ENCODE measurements around the gene SCRN1.

Gene SCRN1

DNA sequence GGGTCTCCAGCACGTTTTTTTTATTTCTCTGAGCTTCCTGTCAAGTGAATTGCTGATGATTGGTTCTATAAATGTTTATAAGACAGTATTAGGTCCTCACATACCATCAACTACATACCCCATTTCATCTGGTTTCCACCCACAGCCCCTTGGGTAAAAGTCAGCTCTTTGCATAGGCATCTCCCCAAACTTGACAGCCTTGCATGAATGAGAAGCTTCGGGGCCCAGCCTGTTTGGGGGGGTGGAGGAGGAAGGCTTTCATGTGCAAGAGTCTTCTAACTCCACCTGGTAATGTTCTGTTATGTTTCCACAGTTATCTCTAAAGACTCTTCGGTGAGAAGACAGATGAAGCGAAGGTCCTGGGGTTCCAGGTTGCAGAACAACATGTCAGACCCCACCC lies 75.4 kb downstream of the SCRN1 start:
- TF ChIP-seq POLR2AphosphoS5 (IDR thresholded peaks at IDR 0.05; ENCODE audit: borderline replicate concordance, low read depth, low read length) (no peak), EZH2 (IDR thresholded peaks at IDR 0.05) (no peak), FOXP2 (optimal IDR thresholded peaks at IDR 0.05; ENCODE audit: control extremely low read depth, extremely low read length, insufficient read depth) (no peak)
- no peak for DNase-seq (ENCODE audit: low read depth, low spot score)
- Histone ChIP-seq H3K4me3 (no peak overlapping the region), H3K9ac (ENCODE audit: insufficient read length) (no peak overlapping the region), H3K9me3 (ENCODE audit: low read depth, low read length) (no peaks in the 10 kb centered on the region), H3K36me3 (ENCODE audit: insufficient read depth, low read length) (no peaks in the 10 kb centered on the region), H3K27ac (no peak overlapping the region)

DNA sequence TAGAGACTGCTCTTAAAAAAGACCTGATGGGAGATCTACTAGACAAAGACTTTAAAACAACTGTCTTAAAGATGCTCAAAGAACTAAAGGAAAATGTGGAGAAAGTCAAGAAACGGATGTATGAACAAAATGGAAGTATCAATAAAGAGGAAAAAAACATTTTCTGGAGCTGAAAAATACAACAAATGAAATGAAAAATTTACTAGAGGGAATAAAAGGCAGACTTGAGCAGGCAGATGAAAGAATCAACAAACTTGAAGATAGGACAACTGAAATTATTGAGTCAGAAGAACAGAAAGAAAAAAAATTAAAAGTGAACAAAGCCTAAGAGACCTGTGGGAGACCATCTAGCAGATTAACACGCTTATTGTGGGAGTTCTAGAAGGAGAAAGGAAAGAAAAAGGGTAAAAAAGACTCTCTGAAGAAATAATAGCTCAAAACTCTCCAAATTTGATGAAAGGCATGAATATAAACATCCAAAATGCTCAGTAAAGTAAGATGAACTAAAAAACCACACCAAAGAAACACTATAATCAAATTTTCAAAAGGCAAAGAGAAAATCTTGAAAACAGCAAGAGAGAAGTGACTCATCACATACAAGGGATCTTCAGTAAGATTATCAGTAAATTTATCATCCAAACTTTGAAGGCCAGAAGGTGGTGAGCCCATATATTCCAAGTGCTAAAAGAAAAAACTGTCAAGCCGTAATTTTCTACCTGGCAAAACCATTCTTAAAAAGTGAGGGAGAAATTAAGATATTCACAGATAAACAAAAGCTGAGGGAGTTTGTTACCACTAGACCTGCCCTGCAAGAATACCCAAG lies 83.2 kb downstream of the SCRN1 start:
- TF ChIP-seq EZH2 (IDR thresholded peaks at IDR 0.05) (no peak), POLR2AphosphoS5 (IDR thresholded peaks at IDR 0.05; ENCODE audit: borderline replicate concordance, low read depth, low read length) (no peak), FOXP2 (optimal IDR thresholded peaks at IDR 0.05; ENCODE audit: control extremely low read depth, extremely low read length, insufficient read depth) (no peak)

DNA sequence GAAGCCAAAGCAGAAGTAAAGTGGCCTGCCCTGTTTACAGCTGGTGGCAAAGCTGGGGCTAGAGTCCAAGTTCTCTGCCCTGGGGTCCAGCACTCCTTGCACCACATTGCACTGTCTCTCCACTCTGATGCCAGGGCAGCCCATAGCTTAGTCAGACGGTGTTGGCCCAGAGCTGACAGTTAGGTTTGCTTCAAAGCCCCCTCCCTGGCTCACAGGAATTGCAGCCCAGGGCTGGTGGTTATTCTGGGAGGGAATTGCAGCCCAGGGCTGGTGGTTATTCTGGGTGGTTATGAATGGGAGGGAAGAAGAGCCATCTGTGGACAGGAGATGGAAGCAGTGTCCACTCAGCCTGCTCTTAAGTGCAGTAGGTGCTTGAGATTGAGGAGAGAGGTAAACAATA lies 88.9 kb downstream of the SCRN1 start:
- Histone ChIP-seq H3K9me3 (ENCODE audit: low read depth, low read length) (no peaks in the 10 kb centered on the region), H3K27ac (no peak overlapping the region), H3K9ac (ENCODE audit: insufficient read length) (no peak overlapping the region), H3K4me3 (no peak overlapping the region), H3K36me3 (ENCODE audit: insufficient read depth, low read length) (no peaks in the 10 kb centered on the region)
- TF ChIP-seq FOXP2 (optimal IDR thresholded peaks at IDR 0.05; ENCODE audit: control extremely low read depth, extremely low read length, insufficient read depth) = no peak
- no peak for TF ChIP-seq EZH2 (IDR thresholded peaks at IDR 0.05)
- TF ChIP-seq POLR2AphosphoS5 (IDR thresholded peaks at IDR 0.05; ENCODE audit: borderline replicate concordance, low read depth, low read length) = no peak
- no peak for DNase-seq (ENCODE audit: low read depth, low spot score)

More for the DNA sequence above, 83.2 kb downstream of the SCRN1 start:
- Histone ChIP-seq H3K36me3 (ENCODE audit: insufficient read depth, low read length) (no peaks in the 10 kb centered on the region), H3K9me3 (ENCODE audit: low read depth, low read length) (no peaks in the 10 kb centered on the region; the same call in 1 of the 2 replicates), H3K9ac (ENCODE audit: insufficient read length) (no peak overlapping the region), H3K27ac (no peak overlapping the region), H3K4me3 (no peak overlapping the region)
- no peak for DNase-seq (ENCODE audit: low read depth, low spot score)

DNA sequence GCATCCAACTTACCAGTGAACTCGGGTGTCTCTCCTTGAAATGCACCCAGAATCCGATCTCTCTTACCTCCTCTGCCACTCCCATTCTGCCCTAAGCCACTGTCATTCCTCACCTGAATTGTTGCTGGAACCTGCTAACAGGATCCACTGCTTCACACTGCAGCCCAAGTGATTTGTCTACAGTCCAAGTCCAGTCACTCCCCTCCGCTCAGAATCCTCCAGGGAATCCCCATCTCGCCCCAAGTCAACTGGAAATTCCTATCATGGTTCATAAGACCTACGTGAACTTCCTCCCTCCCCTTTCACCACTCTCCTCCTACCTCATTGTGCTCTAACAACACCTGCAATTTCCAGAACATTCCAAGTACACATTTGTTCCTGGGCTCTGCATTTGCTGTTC lies 91.3 kb downstream of the SCRN1 start:
- DNase-seq (ENCODE audit: low read depth, low spot score) = no peak
- Histone ChIP-seq H3K27ac (no peak overlapping the region), H3K9me3 (ENCODE audit: low read depth, low read length) (no peaks in the 10 kb centered on the region), H3K9ac (ENCODE audit: insufficient read length) (no peak overlapping the region), H3K36me3 (ENCODE audit: insufficient read depth, low read length) (no peaks in the 10 kb centered on the region), H3K4me3 (no peak overlapping the region)
- TF ChIP-seq EZH2 (IDR thresholded peaks at IDR 0.05) = no peak
- TF ChIP-seq FOXP2 (optimal IDR thresholded peaks at IDR 0.05; ENCODE audit: control extremely low read depth, extremely low read length, insufficient read depth) = no peak
- TF ChIP-seq POLR2AphosphoS5 (IDR thresholded peaks at IDR 0.05; ENCODE audit: borderline replicate concordance, low read depth, low read length) = no peak

DNA sequence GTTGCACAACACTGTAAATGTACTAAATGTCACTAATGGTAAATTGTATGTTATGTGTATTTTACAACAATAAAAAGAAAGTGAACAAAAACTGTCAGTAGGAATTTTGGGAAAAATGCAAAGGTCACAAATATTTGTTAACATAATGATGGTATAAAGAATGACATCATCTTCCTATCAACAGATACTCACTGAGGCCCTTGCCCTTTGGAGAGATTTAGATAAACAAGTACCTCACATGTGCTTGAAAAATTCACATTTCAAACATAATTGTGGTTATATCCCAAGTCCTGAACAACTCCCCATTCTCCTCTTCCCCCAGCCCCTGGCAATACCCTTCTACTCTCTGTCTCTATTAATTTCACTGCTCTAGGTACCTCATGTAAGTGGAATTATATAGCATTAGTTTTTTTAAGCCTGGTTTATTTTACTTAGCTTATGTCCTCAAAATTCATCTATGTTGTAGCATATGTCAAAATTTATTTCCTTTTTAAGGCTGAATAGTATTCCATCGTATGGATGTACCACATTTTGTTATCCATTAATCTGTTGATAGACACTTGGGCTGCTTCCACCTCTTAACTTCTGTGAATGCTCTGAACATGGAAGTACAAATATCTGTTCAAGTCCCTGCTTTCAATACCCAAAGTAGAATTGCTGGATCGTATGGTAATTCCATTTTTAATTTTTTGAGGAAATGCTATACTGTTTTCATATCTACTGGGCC lies 92.8 kb downstream of the SCRN1 start:
- Histone ChIP-seq H3K36me3 (ENCODE audit: insufficient read depth, low read length) (no peaks in the 10 kb centered on the region), H3K9me3 (ENCODE audit: low read depth, low read length) (no peaks in the 10 kb centered on the region), H3K9ac (ENCODE audit: insufficient read length) (no peak overlapping the region), H3K27ac (no peak overlapping the region), H3K4me3 (no peak overlapping the region)
- TF ChIP-seq FOXP2 (optimal IDR thresholded peaks at IDR 0.05; ENCODE audit: control extremely low read depth, extremely low read length, insufficient read depth) (no peak), EZH2 (IDR thresholded peaks at IDR 0.05) (no peak), POLR2AphosphoS5 (IDR thresholded peaks at IDR 0.05; ENCODE audit: borderline replicate concordance, low read depth, low read length) (no peak)
- DNase-seq (ENCODE audit: low read depth, low spot score) = no peak

DNA sequence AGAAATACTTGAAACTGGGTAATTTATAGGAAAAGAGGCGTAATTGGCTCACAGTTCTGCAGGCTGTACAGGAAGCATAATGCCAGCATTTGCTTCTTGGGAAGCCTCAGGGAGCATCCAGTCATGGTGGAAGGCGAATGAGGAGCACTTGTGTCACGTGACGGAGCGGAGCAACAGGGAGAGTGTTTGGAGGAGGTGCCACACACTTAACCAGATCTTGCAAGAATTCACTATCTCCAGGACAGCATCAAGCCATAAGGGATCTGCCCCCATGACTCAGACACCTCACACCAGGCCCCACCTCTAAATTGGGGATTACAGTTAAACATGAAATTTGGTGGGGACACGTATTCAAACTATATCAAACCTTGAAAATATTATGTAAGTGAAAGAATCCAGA lies 94.0 kb downstream of the SCRN1 start:
- TF ChIP-seq EZH2 (IDR thresholded peaks at IDR 0.05) (no peak), POLR2AphosphoS5 (IDR thresholded peaks at IDR 0.05; ENCODE audit: borderline replicate concordance, low read depth, low read length) (no peak), FOXP2 (optimal IDR thresholded peaks at IDR 0.05; ENCODE audit: control extremely low read depth, extremely low read length, insufficient read depth) (no peak)
- no peaks in the 10 kb centered on the region for H3K9me3 ChIP-seq (ENCODE audit: low read depth, low read length)
- H3K9ac ChIP-seq (ENCODE audit: insufficient read length) = no peak overlapping the region
- no peak for DNase-seq (ENCODE audit: low read depth, low spot score)
- H3K4me3 ChIP-seq = no peak overlapping the region
- no peaks in the 10 kb centered on the region for H3K36me3 ChIP-seq (ENCODE audit: insufficient read depth, low read length)
- no peak overlapping the region for H3K27ac ChIP-seq

DNA sequence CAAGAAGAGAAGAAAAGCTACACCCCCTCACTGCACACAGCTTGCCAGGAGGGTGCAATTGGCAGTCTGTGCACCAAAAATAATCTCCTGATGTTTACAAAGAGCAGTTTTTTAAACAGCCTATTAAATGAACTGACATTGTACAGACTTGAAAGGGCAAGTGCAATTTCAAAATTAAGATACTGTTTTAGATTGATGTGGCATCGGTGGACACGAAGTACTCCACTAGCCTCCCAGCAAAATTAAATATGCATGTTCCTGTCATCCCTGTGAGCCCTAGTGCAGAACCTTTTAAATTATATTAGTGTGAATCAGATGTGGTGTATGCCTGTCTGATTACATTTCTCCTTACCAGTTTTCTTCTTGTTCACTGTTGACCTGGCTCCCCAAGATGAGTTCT lies 95.3 kb downstream of the SCRN1 start:
- no peak overlapping the region for H3K4me3 ChIP-seq
- H3K27ac ChIP-seq = no peak overlapping the region
- no peaks in the 10 kb centered on the region for H3K9me3 ChIP-seq (ENCODE audit: low read depth, low read length)
- no peak for TF ChIP-seq EZH2 (IDR thresholded peaks at IDR 0.05)
- TF ChIP-seq POLR2AphosphoS5 (IDR thresholded peaks at IDR 0.05; ENCODE audit: borderline replicate concordance, low read depth, low read length) = no peak
- TF ChIP-seq FOXP2 (optimal IDR thresholded peaks at IDR 0.05; ENCODE audit: control extremely low read depth, extremely low read length, insufficient read depth) = no peak
- DNase-seq (ENCODE audit: low read depth, low spot score) = no peak
- no peak overlapping the region for H3K9ac ChIP-seq (ENCODE audit: insufficient read length)
- H3K36me3 ChIP-seq (ENCODE audit: insufficient read depth, low read length) = no peaks in the 10 kb centered on the region

DNA sequence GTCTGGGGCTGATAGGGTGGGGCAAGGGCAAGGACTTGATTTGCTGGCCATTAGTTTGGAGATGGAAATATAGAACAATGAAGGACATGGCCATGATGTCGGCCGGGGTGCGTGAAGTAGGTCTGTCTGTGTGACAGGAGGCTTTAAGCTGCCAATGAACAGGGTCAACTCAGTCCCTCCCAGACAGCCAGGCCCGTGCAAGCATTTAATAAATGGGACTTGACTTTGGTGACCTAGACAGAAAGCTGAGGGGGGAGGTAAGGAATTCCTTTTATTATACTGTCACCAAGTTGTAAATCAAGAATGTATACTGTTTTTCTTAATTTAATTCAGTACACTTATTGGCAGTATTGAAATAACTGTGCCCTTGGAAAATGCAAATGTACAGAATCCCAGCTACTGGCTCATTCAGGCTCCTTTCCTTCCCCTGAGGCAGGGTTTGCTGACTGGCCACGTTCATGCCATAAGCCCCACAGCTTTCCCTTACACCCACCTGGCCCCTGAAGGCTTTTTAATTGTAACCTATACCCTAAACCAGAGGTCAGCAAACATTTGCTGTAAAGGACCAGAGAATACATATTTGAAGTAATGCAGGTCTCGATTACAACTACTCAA lies 96.1 kb downstream of the SCRN1 start:
- Histone ChIP-seq H3K4me3 (no peak overlapping the region), H3K27ac (no peak overlapping the region), H3K36me3 (ENCODE audit: insufficient read depth, low read length) (no peaks in the 10 kb centered on the region), H3K9ac (ENCODE audit: insufficient read length) (no peak overlapping the region), H3K9me3 (ENCODE audit: low read depth, low read length) (no peaks in the 10 kb centered on the region)
- TF ChIP-seq EZH2 (IDR thresholded peaks at IDR 0.05) (no peak), POLR2AphosphoS5 (IDR thresholded peaks at IDR 0.05; ENCODE audit: borderline replicate concordance, low read depth, low read length) (no peak), FOXP2 (optimal IDR thresholded peaks at IDR 0.05; ENCODE audit: control extremely low read depth, extremely low read length, insufficient read depth) (no peak)
- no peak for DNase-seq (ENCODE audit: low read depth, low spot score)
